Smooth muscle cell (in vitro differentiated cells): ENCODE data around the gene NFATC2IP. TPM values are rescaled to one million over a fixed set of nuclear protein-coding genes. Genes with fewer than 3 reads are reported as not detected.

Experiments
- DNase-seq: peaks from one replicate; lab custom pipeline; 2025; ENCODE audit not compliant: unreplicated experiment; lab: John Stamatoyannopoulos, UW
- H2AFZ ChIP-seq: fragments of 200-600 bp; sonication (generic); 2 replicates; pipeline ENCODE4 v1.6.0; 2016; ENCODE audit warnings: antibody characterized with exemption, low read depth, mild to moderate bottlenecking
- H3F3A ChIP-seq: fragments of 200-600 bp; sonication (generic); 2 replicates; pipeline ENCODE4 v1.6.0; 2017; ENCODE audit warnings: antibody characterized with exemption, low read depth
- H3K27ac ChIP-seq: fragments of 200-600 bp; sonication (generic); 2 replicates; pipeline ENCODE4 v1.5.1; 2016; ENCODE audit warnings: low read depth, mild to moderate bottlenecking
- H3K27me3 ChIP-seq: fragments of 200-600 bp; sonication (generic); 2 replicates; pipeline ENCODE4 v1.6.1; 2016; ENCODE audit warnings: low read depth, mild to moderate bottlenecking
- H3K36me3 ChIP-seq: fragments of 200-600 bp; sonication (generic); 2 replicates; pipeline ENCODE4 v1.5.1; 2016; ENCODE audit warnings: low read depth
- H3K4me1 ChIP-seq: fragments of 200-600 bp; sonication (generic); 2 replicates; pipeline ENCODE4 v1.5.1; 2016; ENCODE audit warnings: low read depth
- H3K4me2 ChIP-seq: fragments of 200-600 bp; sonication (generic); 2 replicates; pipeline ENCODE4 v1.6.0; 2016; ENCODE audit warnings: mild to moderate bottlenecking
- H3K4me3 ChIP-seq: fragments of 200-600 bp; sonication (generic); 2 replicates; pipeline ENCODE4 v1.5.1; 2016; ENCODE audit warnings: mild to moderate bottlenecking
- H3K79me2 ChIP-seq: fragments of 200-600 bp; sonication (generic); 2 replicates; pipeline ENCODE4 v1.6.0; 2016; ENCODE audit warnings: low read depth, mild to moderate bottlenecking
- H3K9ac ChIP-seq: fragments of 200-600 bp; sonication (generic); 2 replicates; pipeline ENCODE4 v1.6.0; 2016; ENCODE audit warnings: low read depth
- H3K9me3 ChIP-seq: fragments of 200-600 bp; sonication (generic); replicated peaks from 2 replicates; pipeline ENCODE4 v1.5.1; 2016; ENCODE audit warnings: low read depth
- H4K20me1 ChIP-seq: fragments of 200-600 bp; sonication (generic); 2 replicates; pipeline ENCODE4 v1.6.0; 2016; ENCODE audit warnings: low read depth
- CTCF ChIP-seq: fragments of 200-600 bp; sonication (generic); IDR thresholded peaks from 2 replicates; pipeline ENCODE4 v1.5.1; 2017; ENCODE audit warnings: borderline replicate concordance, mild to moderate bottlenecking, antibody characterized with exemption; ENCODE audit not compliant: insufficient read depth, poor library complexity, severe bottlenecking
- WGBS: methylation state at CpG from one replicate; pipeline ENCODE4 v1.1.7; 2016; ENCODE audit warnings: low lambda C conversion rate; 5-methylcytosine and 5-hydroxymethylcytosine counted together
- polyA plus RNA-seq: library from polyadenylated mRNA; unstranded; fragments of >200 nt; fragmentation: Nextera tagmentation; extraction: Ambion mirVana; gene quantifications from 2 replicates; pipeline ENCODE4 v1.2.1, GENCODE V29; 2016
- total RNA-seq: library from RNA; depleted of rRNA; stranded (reverse); fragments of >200 nt; gene quantifications from 2 replicates; pipeline ENCODE4 v1.2.3, GENCODE V29; 2014

NFATC2IP gene
- total and polyA plus RNA-seq, 2 experiments from 2014 or later, result 13.1 to 19.0 TPM

- H4K20me1 ChIP-seq, result no peaks in the 10 kb centered on the region
- H3K9me3 ChIP-seq, result no peaks in the 10 kb centered on the region
- H2AFZ ChIP-seq, result no peak overlapping the region
- no peak overlapping the region for H3K9ac ChIP-seq
- H3K36me3 ChIP-seq, result no peaks in the 10 kb centered on the region
- no peaks in the 10 kb centered on the region for H3K4me1 ChIP-seq
- no peak overlapping the region for H3K4me2 ChIP-seq
- H3K27ac ChIP-seq, result no peak overlapping the region
- no peaks in the 10 kb centered on the region for H3K79me2 ChIP-seq
- no peaks in the 10 kb centered on the region for H3K27me3 ChIP-seq
- H3K4me3 ChIP-seq, result no peak overlapping the region
- WGBS, result 92% methylated on average over 19 of the region's 24 CpGs
- DNase-seq, result no peak
- TF ChIP-seq CTCF, result no peak
- no peaks in the 10 kb centered on the region for H3F3A ChIP-seq
Observed at GRCh38 chr16:28905800-28906372, 44.9 kb upstream of the NFATC2IP start.

- no peak overlapping the region for H3K4me2 ChIP-seq
- no peak overlapping the region for H3K4me3 ChIP-seq
- H3K27me3 ChIP-seq, result no peaks in the 10 kb centered on the region
- no peak for TF ChIP-seq CTCF
- H4K20me1 ChIP-seq, result no peaks in the 10 kb centered on the region
- no peaks in the 10 kb centered on the region for H3F3A ChIP-seq
- no peak for DNase-seq
- H3K9me3 ChIP-seq, result no peaks in the 10 kb centered on the region
- no peak overlapping the region for H3K9ac ChIP-seq
- no peaks in the 10 kb centered on the region for H3K79me2 ChIP-seq
- H3K27ac ChIP-seq, result no peak overlapping the region
- 89% methylated on average over 19 of the region's 19 CpGs for WGBS
- H3K4me1 ChIP-seq, result no peaks in the 10 kb centered on the region
- H3K36me3 ChIP-seq, result no peaks in the 10 kb centered on the region
- no peak overlapping the region for H2AFZ ChIP-seq
Observed at GRCh38 chr16:28910086-28911031, 40.4 kb upstream of the NFATC2IP start.

GRCh38 chr16:28912558-28912957 lies 38.2 kb upstream of the NFATC2IP start:
- no peak overlapping the region for H3K4me2 ChIP-seq
- no peaks in the 10 kb centered on the region for H3K27me3 ChIP-seq
- WGBS, result 95% methylated on average over 12 of the region's 12 CpGs
- no peak overlapping the region for H3K4me3 ChIP-seq
- no peak for TF ChIP-seq CTCF
- no peaks in the 10 kb centered on the region for H3K36me3 ChIP-seq
- no peaks in the 10 kb centered on the region for H4K20me1 ChIP-seq
- H3K4me1 ChIP-seq, result no peaks in the 10 kb centered on the region
- H3K9ac ChIP-seq, result no peak overlapping the region
- H2AFZ ChIP-seq, result no peak overlapping the region
- H3K27ac ChIP-seq, result no peak overlapping the region
- no peaks in the 10 kb centered on the region for H3K9me3 ChIP-seq
- H3F3A ChIP-seq, result no peaks in the 10 kb centered on the region
- no peak for DNase-seq
- no peaks in the 10 kb centered on the region for H3K79me2 ChIP-seq
